Right cardiac atrium (tissue), 5 donors: Measurements from ENCODE around the gene CERS5. TPM values are rescaled to one million over a fixed set of nuclear protein-coding genes. Genes with fewer than 3 reads are reported as not detected.

ENCODE experiments used
- ATAC-seq, 2 donors: fragments of 200-7000 bp; cut with Tn5 transposase; one replicate each; pipeline versions ENCODE4 v1.8.0 to v1.9.1; 2020; ENCODE audit warnings: moderate library complexity in 2 of 2, mild to moderate bottlenecking in 1 of 2
- DNase-seq, 3 donors: peaks; one replicate each; pipeline ENCODE4 v3.0.0-alpha.2; 2020
- H3K27ac ChIP-seq: one replicate; pipeline ENCODE4 v1.5.1; 2013; ENCODE audit warnings: mild to moderate bottlenecking, low read length, control low read depth, moderate library complexity
- H3K27me3 ChIP-seq: one replicate; pipeline ENCODE4 v1.6.1; 2013; ENCODE audit not compliant: control insufficient read depth, insufficient read depth
- H3K4me1 ChIP-seq: one replicate; pipeline ENCODE4 v1.6.1; 2013; ENCODE audit warnings: low read length; ENCODE audit not compliant: control insufficient read depth, insufficient read depth
- H3K4me3 ChIP-seq: one replicate; pipeline ENCODE4 v1.5.1; 2013; ENCODE audit warnings: low read length, control low read depth
- H3K9me3 ChIP-seq: one replicate; pipeline ENCODE4 v1.6.1; 2013; ENCODE audit warnings: low read length; ENCODE audit not compliant: control insufficient read depth
- WGBS: extraction: QIAGEN DNeasy Blood & Tissue Kit; methylation state at CpG from one replicate; pipeline ENCODE4 v1.1.7; 2013; 5-methylcytosine and 5-hydroxymethylcytosine counted together
- intact Hi-C, 4 donors: fragments of 100-400 bp; cut with DNase I; formaldehyde crosslinking; loops; one replicate each; pipeline versions ENCODE4 v1.11.0 to v1.14.0; 2022 to 2023
- polyA plus RNA-seq: library from polyadenylated mRNA; stranded (reverse); fragments of 200-250 nt; gene quantifications from one replicate; pipeline ENCODE4 v1.2.3, GENCODE V29; 2013
- total RNA-seq, 4 donors: library from RNA; stranded (reverse); fragmentation: NEBNext Ultra II Directional; extraction: Animal tissue kit (Norgen Biotek cat#: 25700); gene quantifications; one replicate each; pipeline ENCODE4 v1.2.1, GENCODE V29; 2021
- donor health status: healthy with polysubstance abuse.
- donor health status: DM: no; HTN: yes; CAD: no.
- donor health status: DM: no; HTN: no; CAD: no.
- donor health status: DM: no; HTN: yes; CAD: no; lungs with severe emphysema.
- donor health status: DM: yes; HTN: yes; CAD: no.

The CERS5 gene
- total and polyA plus RNA-seq, 5 donors: 14.0 to 18.8 (median 16.8) TPM

- Histone ChIP-seq H3K9me3 (no peaks in the 10 kb centered on the region), H3K27me3 (no peaks in the 10 kb centered on the region), H3K4me1 (peaks cover under 1% of the 10 kb centered on the region), H3K27ac (no peak overlapping the region), H3K4me3 (no peak overlapping the region)
- intact Hi-C loops: no loop called here
- 79% methylated on average over 2 of the region's 2 CpGs for WGBS
- no peak for ATAC-seq
- no peak for DNase-seq
Measured at GRCh38 chr12:50132505-50133135, 34.5 kb downstream of the CERS5 start.

- WGBS: 64% methylated on average over 4 of the region's 4 CpGs
- intact Hi-C loops: no loop called here
Measured at GRCh38 chr12:50129290-50129689, 37.9 kb downstream of the CERS5 start.

GRCh38 chr12:50127546-50127945 is 39.6 kb downstream of the CERS5 start:
- 68% methylated on average over 2 of the region's 2 CpGs for WGBS
- Histone ChIP-seq H3K9me3 (no peaks in the 10 kb centered on the region), H3K4me1 (peaks cover 3% of the 10 kb centered on the region), H3K4me3 (no peak overlapping the region), H3K27me3 (no peaks in the 10 kb centered on the region), H3K27ac (no peak overlapping the region)
- DNase-seq (no peak), ATAC-seq (peak; percentile 28 to 62)
- intact Hi-C loops: no loop called here

More at GRCh38 chr12:50129290-50129689, 37.9 kb downstream of the CERS5 start:
- Histone ChIP-seq H3K9me3 (no peaks in the 10 kb centered on the region), H3K27ac (no peak overlapping the region), H3K4me1 (peaks cover 3% of the 10 kb centered on the region), H3K27me3 (no peaks in the 10 kb centered on the region), H3K4me3 (no peak overlapping the region)
- no peak for DNase-seq
- no peak for ATAC-seq

GRCh38 chr12:50123203-50123602 is 44.0 kb downstream of the CERS5 start:
- Histone ChIP-seq H3K9me3 (no peaks in the 10 kb centered on the region), H3K4me1 (peaks cover 3% of the 10 kb centered on the region), H3K27me3 (no peaks in the 10 kb centered on the region), H3K27ac (no peak overlapping the region), H3K4me3 (no peak overlapping the region)
- DNase-seq: no peak
- no peak for ATAC-seq
- WGBS: 75% methylated on average over 2 of the region's 2 CpGs
- intact Hi-C loops: no loop called here

- Histone ChIP-seq H3K4me3 (no peak overlapping the region), H3K27ac (no peak overlapping the region), H3K4me1 (no peaks in the 10 kb centered on the region), H3K9me3 (no peaks in the 10 kb centered on the region), H3K27me3 (no peaks in the 10 kb centered on the region)
- intact Hi-C loops: no loop called here
- 87% methylated on average over 5 of the region's 5 CpGs for WGBS
- DNase-seq: no peak
- ATAC-seq: no peak
Measured at GRCh38 chr12:50121641-50122040, 45.5 kb downstream of the CERS5 start.

GRCh38 chr12:50120953-50121352 is 46.2 kb downstream of the CERS5 start:
- H3K4me1 ChIP-seq: no peaks in the 10 kb centered on the region
- H3K9me3 ChIP-seq: no peaks in the 10 kb centered on the region
- 94% methylated on average over 3 of the region's 3 CpGs for WGBS
- H3K4me3 ChIP-seq: no peak overlapping the region
- DNase-seq (no peak), ATAC-seq (no peak)
- no peaks in the 10 kb centered on the region for H3K27me3 ChIP-seq
- intact Hi-C loops: no loop called here
- no peak overlapping the region for H3K27ac ChIP-seq

GRCh38 chr12:50120521-50120920 is 46.6 kb downstream of the CERS5 start:
- WGBS: 89% methylated on average over 3 of the region's 3 CpGs
- ATAC-seq (no peak), DNase-seq (no peak)
- H3K4me3 ChIP-seq: no peak overlapping the region
- H3K4me1 ChIP-seq: no peaks in the 10 kb centered on the region
- H3K27me3 ChIP-seq: no peaks in the 10 kb centered on the region
- H3K27ac ChIP-seq: no peak overlapping the region
- no peaks in the 10 kb centered on the region for H3K9me3 ChIP-seq
- intact Hi-C loops: no loop called here

- no peak overlapping the region for H3K27ac ChIP-seq
Measured at GRCh38 chr12:50119387-50119786, 47.8 kb downstream of the CERS5 start.

GRCh38 chr12:50117057-50117622 is 50.0 kb downstream of the CERS5 start:
- DNase-seq (no peak), ATAC-seq (peak; percentile 42 to 63)
- Histone ChIP-seq H3K9me3 (no peaks in the 10 kb centered on the region), H3K4me1 (no peaks in the 10 kb centered on the region), H3K4me3 (no peak overlapping the region), H3K27ac (peak overlapping the region; percentile 38), H3K27me3 (no peaks in the 10 kb centered on the region)
- intact Hi-C loops: loop anchor here in 1 of 4 donors (10.0 kb wide), 1 partner anchor 48 kb away; the partner anchor contains the start of gene CERS5
- 75% methylated on average over 6 of the region's 6 CpGs for WGBS

More at GRCh38 chr12:50119387-50119786, 47.8 kb downstream of the CERS5 start:
- intact Hi-C loops: loop anchor here in 1 of 4 donors (10.0 kb wide), 1 partner anchor 45 kb away; the partner anchor contains the start of gene CERS5
- Histone ChIP-seq H3K4me1 (no peaks in the 10 kb centered on the region), H3K27me3 (no peaks in the 10 kb centered on the region), H3K4me3 (no peak overlapping the region), H3K9me3 (no peaks in the 10 kb centered on the region)
- 100% methylated on average over 2 of the region's 2 CpGs for WGBS
- ATAC-seq (no peak), DNase-seq (no peak)

GRCh38 chr12:50112456-50113218 is 54.5 kb downstream of the CERS5 start:
- Histone ChIP-seq H3K27ac (peak overlapping the region; percentile 93), H3K4me3 (peak overlapping the region; percentile 73), H3K9me3 (no peaks in the 10 kb centered on the region), H3K27me3 (no peaks in the 10 kb centered on the region), H3K4me1 (peaks cover 2% of the 10 kb centered on the region)
- ATAC-seq (peak; percentile 1 to 8), DNase-seq (no peak)
- intact Hi-C loops: loop anchor here in 1 of 4 donors (10.0 kb wide), 1 partner anchor 52 kb away; the partner anchor contains the start of gene CERS5
- WGBS: 21% methylated on average over 26 of the region's 26 CpGs
